ENCODE results near the gene KRT3.

- TF ChIP-seq CTCF (IDR thresholded peaks at IDR 0.05; ENCODE audit: low read depth, low read length, poor library complexity, severe bottlenecking) = no peak
- TF ChIP-seq EZH2phosphoT487 (IDR thresholded peaks at IDR 0.05; ENCODE audit: borderline replicate concordance, low read length) = no peak
Measured at GRCh38 chr12:52800259-52800917, 4.5 kb upstream of the KRT3 start.

Measured in DOHH2 (cell line).